ENCODE results near the gene HMCN1.

- no peak for TF ChIP-seq RAD21 (conservative IDR thresholded peaks at IDR 0.05)
- no peak for TF ChIP-seq CTCF (IDR thresholded peaks at IDR 0.05; ENCODE audit: poor library complexity, severe bottlenecking)
- no peak for TF ChIP-seq POLR2AphosphoS5 (IDR thresholded peaks at IDR 0.05)
Measured at GRCh38 chr1:185732951-185733350, 1.2 kb upstream of the HMCN1 start.
